T-helper 22 cell (primary cell): Measurements from ENCODE around the gene CRTC2.
A peak's percentile ranks its signal among the peaks of the same experiment; 100 is the strongest.
"Not testable (repeated sequence)": the region's sequence is repeated elsewhere in the genome, so short reads cannot be mapped to it uniquely, and the experiment has no call there.

Experiments used
- DNase-seq: peaks from one replicate; pipeline ENCODE4 v3.0.0-alpha.2; 2020; ENCODE audit warnings: low read depth

The CRTC2 gene, protein sequence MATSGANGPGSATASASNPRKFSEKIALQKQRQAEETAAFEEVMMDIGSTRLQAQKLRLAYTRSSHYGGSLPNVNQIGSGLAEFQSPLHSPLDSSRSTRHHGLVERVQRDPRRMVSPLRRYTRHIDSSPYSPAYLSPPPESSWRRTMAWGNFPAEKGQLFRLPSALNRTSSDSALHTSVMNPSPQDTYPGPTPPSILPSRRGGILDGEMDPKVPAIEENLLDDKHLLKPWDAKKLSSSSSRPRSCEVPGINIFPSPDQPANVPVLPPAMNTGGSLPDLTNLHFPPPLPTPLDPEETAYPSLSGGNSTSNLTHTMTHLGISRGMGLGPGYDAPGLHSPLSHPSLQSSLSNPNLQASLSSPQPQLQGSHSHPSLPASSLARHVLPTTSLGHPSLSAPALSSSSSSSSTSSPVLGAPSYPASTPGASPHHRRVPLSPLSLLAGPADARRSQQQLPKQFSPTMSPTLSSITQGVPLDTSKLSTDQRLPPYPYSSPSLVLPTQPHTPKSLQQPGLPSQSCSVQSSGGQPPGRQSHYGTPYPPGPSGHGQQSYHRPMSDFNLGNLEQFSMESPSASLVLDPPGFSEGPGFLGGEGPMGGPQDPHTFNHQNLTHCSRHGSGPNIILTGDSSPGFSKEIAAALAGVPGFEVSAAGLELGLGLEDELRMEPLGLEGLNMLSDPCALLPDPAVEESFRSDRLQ

DNA sequence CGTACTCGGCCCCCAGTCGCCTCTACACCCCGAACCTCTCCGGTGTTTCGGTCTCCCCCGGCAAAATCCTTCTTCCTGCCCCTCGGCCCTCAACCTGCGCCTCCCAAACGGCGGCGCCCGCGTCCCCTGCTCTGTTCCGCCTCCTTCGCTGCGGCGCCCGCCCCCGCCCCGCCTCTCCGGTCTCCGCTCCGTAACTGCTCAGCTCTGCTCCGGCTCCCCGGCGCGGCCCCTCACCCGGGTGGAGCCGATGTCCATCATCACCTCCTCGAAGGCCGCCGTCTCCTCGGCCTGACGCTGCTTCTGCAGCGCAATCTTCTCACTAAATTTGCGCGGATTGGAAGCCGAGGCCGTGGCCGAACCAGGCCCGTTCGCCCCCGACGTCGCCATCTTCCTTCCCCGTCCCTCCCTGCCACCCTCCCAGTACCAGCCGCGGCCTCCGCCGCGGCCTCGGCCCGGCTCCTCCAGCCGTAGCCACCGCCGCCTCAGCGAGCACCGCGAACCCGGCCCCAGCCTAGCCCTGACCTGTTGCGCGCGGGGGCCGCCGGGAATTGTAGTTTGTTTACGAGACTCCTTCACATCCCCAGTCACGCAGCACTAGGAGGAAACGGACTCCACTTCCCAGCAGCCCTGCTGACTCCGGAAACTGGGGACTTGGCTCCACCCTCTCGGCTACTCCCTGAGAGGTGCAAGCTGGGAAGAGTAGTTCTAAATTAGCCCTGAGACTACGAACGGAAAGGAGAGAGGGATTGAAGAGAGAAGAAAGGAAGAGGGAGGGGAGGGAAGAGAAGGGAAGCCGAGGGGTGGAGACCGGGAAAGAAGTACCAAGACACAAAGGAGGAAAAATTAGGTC lies at the start of gene CRTC2:
TSS of gene CRTC2 (minus strand) at position 502 of the 850 bp plus-strand sequence. CDS start at position 387, 115 bp downstream.
- DNase-seq, result peak; percentile 97

- no peak for DNase-seq
Observed at GRCh38 chr1:154006136-154006535, 47.7 kb upstream of the CRTC2 start.

DNA sequence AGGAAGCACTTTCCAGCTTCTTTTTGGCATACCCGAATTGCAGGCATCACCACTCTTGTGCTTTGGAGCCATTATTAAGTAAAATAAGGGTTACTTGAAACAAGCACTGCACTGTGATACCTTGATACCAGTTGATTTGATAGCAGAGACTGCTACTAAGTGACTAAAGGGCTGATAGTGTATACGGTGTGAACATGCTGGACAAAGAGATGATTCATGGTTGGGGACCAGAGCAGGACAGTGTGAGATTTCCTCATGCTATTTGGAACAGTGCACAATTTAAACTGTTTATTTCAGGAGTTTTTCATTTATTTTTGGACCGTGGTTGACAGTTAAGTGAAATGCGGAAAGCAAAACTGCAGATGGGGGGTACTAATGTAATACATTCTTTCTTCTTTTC lies 42.0 kb upstream of the CRTC2 start:
- DNase-seq, result no peak

- DNase-seq, result not testable (repeated sequence)
Observed at GRCh38 chr1:153996882-153997281, 38.5 kb upstream of the CRTC2 start.

- DNase-seq, result no peak
Observed at GRCh38 chr1:153995640-153996039, 37.2 kb upstream of the CRTC2 start.

DNA sequence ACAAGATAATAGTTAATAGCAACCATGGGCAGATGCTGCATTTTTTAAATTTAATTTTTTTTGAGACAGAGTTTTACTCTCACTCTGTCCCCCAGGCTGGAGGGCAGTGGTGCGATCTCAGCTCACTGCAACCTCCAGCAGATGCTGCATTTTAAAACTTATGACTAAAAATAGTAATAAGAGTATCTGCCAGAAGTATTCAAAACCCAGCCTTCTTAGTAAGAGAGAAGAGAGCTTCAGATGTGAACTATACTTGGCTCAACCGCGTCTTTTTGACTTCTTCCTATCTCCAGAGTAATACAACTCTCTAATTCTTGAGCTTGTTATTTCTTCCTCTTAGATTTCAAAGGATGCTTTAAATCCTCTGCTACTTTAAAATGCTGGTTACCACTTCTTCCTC lies 36.8 kb upstream of the CRTC2 start:
- no peak for DNase-seq

GRCh38 chr1:153991806-153992205 lies 33.4 kb upstream of the CRTC2 start:
- DNase-seq, result no peak

DNA sequence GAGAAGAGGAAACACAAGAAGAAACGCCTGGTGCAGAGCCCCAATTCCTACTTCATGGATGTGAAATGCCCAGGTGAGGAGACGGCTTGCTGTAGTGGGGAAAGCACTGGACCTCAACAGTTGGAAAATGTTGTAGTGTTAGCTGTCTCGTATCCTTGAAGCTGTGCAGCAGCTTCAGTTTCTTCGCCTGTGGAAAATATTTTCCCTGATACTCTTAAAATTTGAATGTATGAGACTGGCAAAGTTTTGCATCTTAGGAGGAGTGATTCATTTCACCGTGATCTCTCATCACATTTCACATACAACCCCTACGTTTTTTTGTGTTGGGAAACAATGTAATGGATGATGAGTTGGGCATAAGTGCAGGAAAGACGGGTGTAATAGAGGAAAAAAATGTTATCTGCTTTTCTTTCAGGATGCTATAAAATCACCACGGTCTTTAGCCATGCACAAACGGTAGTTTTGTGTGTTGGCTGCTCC lies 32.8 kb upstream of the CRTC2 start:
- no peak for DNase-seq

DNA sequence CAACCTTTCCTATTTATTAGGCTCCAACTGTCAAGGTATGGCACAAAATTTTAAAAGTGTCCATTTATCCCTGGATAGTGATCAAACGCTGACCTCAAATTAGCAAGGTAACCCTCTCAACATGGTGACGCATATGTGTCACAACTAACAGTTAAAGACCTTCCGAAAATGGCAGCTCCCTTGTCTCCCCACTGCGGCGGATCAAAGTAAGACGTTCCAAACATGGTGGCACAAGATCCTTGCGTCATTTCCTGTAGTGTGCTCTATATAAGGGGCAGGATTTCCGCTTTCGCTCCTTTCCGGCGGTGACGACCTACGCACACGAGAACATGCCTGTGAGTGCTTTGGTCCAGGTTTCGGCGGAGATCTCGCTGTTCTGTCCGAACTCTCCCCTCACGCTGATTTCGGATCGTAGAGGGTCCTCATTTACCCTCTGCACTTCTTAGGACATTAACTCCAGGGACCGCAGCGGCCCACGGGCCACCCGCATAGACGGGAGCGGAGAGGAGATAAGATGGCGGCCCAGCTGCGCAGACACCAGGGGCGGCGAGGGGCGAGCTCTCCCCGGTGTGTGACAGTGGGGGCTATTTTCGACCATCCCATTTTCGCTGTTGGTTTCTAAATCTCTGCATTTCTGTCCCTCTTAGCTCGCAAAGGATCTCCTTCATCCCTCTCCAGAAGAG lies 32.2 kb upstream of the CRTC2 start, which contains the start of gene RPS27:
TSS of gene RPS27 (plus strand) at position 295 of the 683 bp plus-strand sequence. CDS start at position 330, 35 bp downstream.
- peak; percentile 87 for DNase-seq

- no peak for DNase-seq
Observed at GRCh38 chr1:153987621-153988020, 29.2 kb upstream of the CRTC2 start.

DNA sequence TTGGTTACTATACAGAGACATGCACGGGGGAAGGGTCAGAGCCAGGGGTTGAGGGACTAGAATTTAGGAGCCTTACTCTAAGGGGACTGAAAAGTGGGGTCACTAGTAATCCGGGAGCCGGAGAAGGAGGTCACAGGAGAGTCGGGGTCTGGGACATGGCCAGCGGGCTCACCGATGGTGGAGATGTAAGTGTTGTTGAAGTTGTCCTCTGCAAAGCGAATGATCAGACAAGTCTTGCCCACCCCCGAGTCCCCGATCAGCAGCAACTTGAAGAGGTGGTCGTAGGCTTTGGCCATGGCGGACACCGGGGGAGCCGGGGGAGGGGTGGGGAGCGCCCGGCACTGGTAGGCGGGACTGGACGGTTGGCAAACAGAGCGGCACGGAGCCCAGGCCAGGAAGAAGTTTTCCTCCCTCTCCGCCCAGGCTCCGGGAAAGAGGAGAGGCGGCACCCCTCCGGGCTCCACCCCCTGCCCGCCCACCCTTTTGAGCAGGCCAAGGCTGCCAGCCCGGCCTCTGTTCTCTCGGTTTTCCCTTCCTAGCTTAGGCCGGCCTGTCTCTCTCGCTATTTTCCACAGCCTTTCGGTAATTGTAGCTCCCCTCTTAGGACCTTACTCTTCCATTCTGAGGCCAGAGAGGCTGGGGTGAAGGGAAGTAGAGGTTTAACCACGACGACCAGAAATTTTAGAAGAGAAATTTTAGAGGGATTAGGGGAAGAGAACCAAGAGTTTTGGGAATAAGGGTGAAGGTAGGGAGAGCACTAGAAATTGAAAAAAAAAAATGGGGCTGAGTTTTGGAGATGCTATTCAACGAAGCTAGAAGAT lies 27.7 kb upstream of the CRTC2 start, which contains the start of gene RAB13:
TSS of gene RAB13 (minus strand) at position 399 of the 821 bp plus-strand sequence. CDS start at position 296, 103 bp downstream.
- DNase-seq, result no peak

- DNase-seq, result no peak
Observed at GRCh38 chr1:153985341-153985912, 27.0 kb upstream of the CRTC2 start.

DNA sequence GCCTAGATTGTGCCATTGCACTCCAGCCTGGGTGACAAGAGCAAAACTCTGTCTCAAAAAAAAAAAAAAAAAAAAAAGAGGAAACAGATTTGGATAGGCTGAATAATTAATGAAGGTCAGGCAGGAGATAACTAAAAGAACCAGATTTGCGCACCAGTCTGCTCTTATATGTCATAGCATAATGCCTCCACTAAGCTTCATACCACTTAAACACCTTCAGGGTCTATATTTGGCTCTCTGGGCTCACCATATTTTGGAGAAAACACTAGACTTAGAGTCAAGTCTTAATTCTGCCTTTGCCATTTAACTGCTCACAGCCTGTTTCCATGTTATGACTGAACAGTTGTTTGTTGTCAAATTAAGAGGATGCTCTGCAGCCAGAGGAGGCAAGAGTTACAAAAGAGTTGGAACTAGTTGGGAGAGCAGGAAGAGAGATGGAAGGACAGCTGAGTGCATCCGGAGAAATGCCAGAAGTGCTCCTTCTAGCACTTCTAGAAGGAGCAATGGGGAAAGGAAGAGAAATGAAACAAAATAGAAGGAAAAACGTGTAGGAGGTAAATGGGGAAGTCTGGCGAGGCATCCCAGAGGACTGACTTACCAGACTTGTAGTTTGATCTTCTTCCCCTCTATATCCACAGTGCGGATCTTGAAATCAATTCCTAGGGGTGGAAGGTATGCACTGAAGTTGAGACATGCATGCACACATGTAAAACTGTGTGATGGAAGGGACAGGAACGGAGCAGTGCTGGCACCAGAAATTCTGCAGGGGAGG lies 25.9 kb upstream of the CRTC2 start:
- no peak for DNase-seq

- not testable (repeated sequence) for DNase-seq
Observed at GRCh38 chr1:153981735-153982134, 23.3 kb upstream of the CRTC2 start.

DNA sequence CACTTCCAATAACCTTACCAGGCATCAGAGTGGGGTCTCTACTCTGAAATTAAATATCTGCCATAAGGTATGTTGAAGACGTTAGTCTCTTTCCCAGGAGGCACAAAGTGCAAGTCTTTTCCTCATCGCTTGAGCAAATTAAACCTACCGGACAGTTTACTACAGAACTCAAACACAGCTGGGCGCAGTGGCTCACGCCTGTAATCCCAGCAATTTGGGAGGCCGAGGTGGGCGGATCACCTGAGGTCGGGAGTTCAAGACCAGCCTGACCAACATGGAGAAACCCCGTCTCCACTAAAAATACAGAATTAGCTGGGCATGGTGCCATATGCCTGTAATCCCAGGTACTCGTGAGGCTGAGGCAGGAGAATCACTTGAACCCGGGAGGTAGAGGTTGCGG lies 20.7 kb upstream of the CRTC2 start:
- not testable (repeated sequence) for DNase-seq

GRCh38 chr1:153978274-153978909 lies 20.0 kb upstream of the CRTC2 start:
- DNase-seq, result no peak

GRCh38 chr1:153977250-153978240 lies 19.1 kb upstream of the CRTC2 start, which contains the start of gene JTB:
TSS of gene JTB (minus strand) at chr1:153977674. CDS start at chr1:153977252, 422 bp downstream.
- DNase-seq, result peak; percentile 79
